ENCODE results near the gene NEO1. TPM values are rescaled to one million over a fixed set of nuclear protein-coding genes. Genes with fewer than 3 reads are reported as not detected.

Gene NEO1
- total and polyA plus RNA-seq, 4 donors, result 1.6 to 9.9 (median 5.8) TPM

GRCh38 chr15:73030122-73030679 lies 22.1 kb upstream of the NEO1 start:
- Histone ChIP-seq H3K4me1 (ENCODE audit: control insufficient read depth in 4 of 4, insufficient read depth in 4 of 4, low read length in 3 of 4) (no peaks in the 10 kb centered on the region), H3K27ac (ENCODE audit: low read depth in 1 of 2, low read length in 2 of 2) (no peak overlapping the region), H3K4me3 (ENCODE audit: low read depth in 1 of 3, low read length in 3 of 3) (no peak overlapping the region), H3K27me3 (ENCODE audit: control insufficient read depth in 4 of 4, insufficient read depth in 4 of 4, low read length in 3 of 4) (peaks cover 0 to 9% (median 0%) of the 10 kb centered on the region in 4 donors), H3K36me3 (ENCODE audit: control insufficient read depth in 4 of 4, insufficient read depth in 3 of 4, low read depth in 1 of 4, low read length in 3 of 4) (no peaks in the 10 kb centered on the region), H3K9ac (ENCODE audit: low read depth in 1 of 2, low read length in 2 of 2) (no peak overlapping the region), H3K9me3 (ENCODE audit: control insufficient read depth in 4 of 4, low read length in 3 of 4) (no peaks in the 10 kb centered on the region)
- TF ChIP-seq YY1 (IDR thresholded peaks at IDR 0.05) (no peak), NR2F2 (IDR thresholded peaks at IDR 0.05) (no peak), EGR1 (IDR thresholded peaks at IDR 0.05; ENCODE audit: low read depth in 2 of 2) (no peak), RAD21 (IDR thresholded peaks at IDR 0.05) (no peak), REST (IDR thresholded peaks at IDR 0.05) (no peak), HNF4G (IDR thresholded peaks at IDR 0.05) (no peak), CTCF (IDR thresholded peaks at IDR 0.05; ENCODE audit: low read depth, low read length, missing input control) (no peak), MAX (IDR thresholded peaks at IDR 0.05) (no peak), FOXA2 (IDR thresholded peaks at IDR 0.05) (no peak), FOXA1 (IDR thresholded peaks at IDR 0.05) (no peak), RXRA (IDR thresholded peaks at IDR 0.05) (no peak), ATF3 (IDR thresholded peaks at IDR 0.05) (no peak), SP1 (IDR thresholded peaks at IDR 0.05) (no peak), GABPA (IDR thresholded peaks at IDR 0.05 in 1 of 2, conservative IDR thresholded peaks at IDR 0.05 in 1 of 2) (no peak), ZBTB33 (IDR thresholded peaks at IDR 0.05) (no peak), HNF4A (conservative IDR thresholded peaks at IDR 0.05) (no peak), JUND (IDR thresholded peaks at IDR 0.05) (no peak), TAF1 (conservative IDR thresholded peaks at IDR 0.05) (no peak)
- no peak for DNase-seq (ENCODE audit: low spot score)
- 83% methylated on average over 4 of the region's 4 CpGs for WGBS
